ENCODE measurements around the gene KNTC1.

- TF ChIP-seq, protein P1, sequence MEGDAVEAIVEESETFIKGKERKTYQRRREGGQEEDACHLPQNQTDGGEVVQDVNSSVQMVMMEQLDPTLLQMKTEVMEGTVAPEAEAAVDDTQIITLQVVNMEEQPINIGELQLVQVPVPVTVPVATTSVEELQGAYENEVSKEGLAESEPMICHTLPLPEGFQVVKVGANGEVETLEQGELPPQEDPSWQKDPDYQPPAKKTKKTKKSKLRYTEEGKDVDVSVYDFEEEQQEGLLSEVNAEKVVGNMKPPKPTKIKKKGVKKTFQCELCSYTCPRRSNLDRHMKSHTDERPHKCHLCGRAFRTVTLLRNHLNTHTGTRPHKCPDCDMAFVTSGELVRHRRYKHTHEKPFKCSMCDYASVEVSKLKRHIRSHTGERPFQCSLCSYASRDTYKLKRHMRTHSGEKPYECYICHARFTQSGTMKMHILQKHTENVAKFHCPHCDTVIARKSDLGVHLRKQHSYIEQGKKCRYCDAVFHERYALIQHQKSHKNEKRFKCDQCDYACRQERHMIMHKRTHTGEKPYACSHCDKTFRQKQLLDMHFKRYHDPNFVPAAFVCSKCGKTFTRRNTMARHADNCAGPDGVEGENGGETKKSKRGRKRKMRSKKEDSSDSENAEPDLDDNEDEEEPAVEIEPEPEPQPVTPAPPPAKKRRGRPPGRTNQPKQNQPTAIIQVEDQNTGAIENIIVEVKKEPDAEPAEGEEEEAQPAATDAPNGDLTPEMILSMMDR (IDR thresholded peaks at IDR 0.05 in 4 of 5, conservative IDR thresholded peaks at IDR 0.05 in 1 of 5) = no peak
- TF ChIP-seq POLR2A (IDR thresholded peaks at IDR 0.05) = no peak
Measured at GRCh38 chr12:122560138-122560537, 33.1 kb downstream of the KNTC1 start.

Data from gastrocnemius medialis (tissue), 4 donors.